ENCODE results near the gene OR2T27. TPM values are rescaled to one million over a fixed set of nuclear protein-coding genes. Genes with fewer than 3 reads are reported as not detected.
"Not testable (repeated sequence)": the region's sequence is repeated elsewhere in the genome, so short reads cannot be mapped to it uniquely, and the experiment has no call there.

Gene OR2T27
- polyA plus RNA-seq: not detected

DNA sequence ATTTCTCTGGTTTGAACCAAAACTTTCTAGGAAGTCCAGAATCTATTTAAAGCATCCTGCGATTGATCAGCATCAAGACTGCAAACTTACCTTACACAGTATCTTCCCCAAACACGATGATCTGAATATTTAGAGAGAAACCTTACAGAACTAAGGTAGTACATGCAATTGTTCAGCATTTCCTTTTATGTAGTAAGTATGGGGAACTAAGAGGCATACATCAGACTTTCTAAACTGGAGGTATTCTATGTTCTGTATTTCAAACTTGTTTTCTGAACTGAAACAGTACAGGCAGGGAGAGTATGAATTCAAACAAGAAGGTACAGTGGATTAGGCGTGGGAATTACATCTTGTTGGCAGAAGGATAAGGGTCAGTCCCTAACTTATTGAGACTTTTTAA is at the start of gene OR2T27:
Gene OR2T27 (minus strand): TSS at position 175 of the 400 bp plus-strand sequence. CDS start 4,644 bp downstream, outside the sequence.
- not testable (repeated sequence) for H3K27me3 Mint-ChIP-seq (ENCODE audit: low read depth in 3 of 3); H3K36me3 Mint-ChIP-seq; DNase-seq; H3K9me3 Mint-ChIP-seq; H3K4me1 Mint-ChIP-seq; H3K4me3 Mint-ChIP-seq; H3K27ac Mint-ChIP-seq

- no peaks in the 10 kb centered on the region for H3K4me1 Mint-ChIP-seq
- no peak overlapping the region for H3K27ac Mint-ChIP-seq
- DNase-seq: no peak
Observed at GRCh38 chr1:248704606-248705005, 49.3 kb upstream of the OR2T27 start.

GRCh38 chr1:248703674-248704073 is 48.3 kb upstream of the OR2T27 start:
- H3K4me3 Mint-ChIP-seq: no peak overlapping the region
- DNase-seq: no peak
- H3K36me3 Mint-ChIP-seq: no peaks in the 10 kb centered on the region
- H3K27me3 Mint-ChIP-seq (ENCODE audit: low read depth in 3 of 3): peaks cover 3 to 5% (median 4%) of the 10 kb centered on the region in 3 donors
- H3K9me3 Mint-ChIP-seq: no peaks in the 10 kb centered on the region
- no peak overlapping the region for H3K27ac Mint-ChIP-seq
- H3K4me1 Mint-ChIP-seq: no peaks in the 10 kb centered on the region

More at GRCh38 chr1:248704606-248705005, 49.3 kb upstream of the OR2T27 start:
- Mint-ChIP-seq H3K4me3 (no peak overlapping the region), H3K36me3 (no peaks in the 10 kb centered on the region), H3K27me3 (ENCODE audit: low read depth in 3 of 3) (peaks cover 0 to 4% (median 3%) of the 10 kb centered on the region in 3 donors), H3K9me3 (peaks cover 0 to 3% (median 0%) of the 10 kb centered on the region in 6 donors)

- no peaks in the 10 kb centered on the region for H3K4me1 Mint-ChIP-seq
- no peak within 1 kb of the TSS for H3K27ac Mint-ChIP-seq
- H3K27me3 Mint-ChIP-seq (ENCODE audit: low read depth in 3 of 3): peaks cover 3 to 6% (median 5%) of the 10 kb centered on the region in 3 donors
- H3K9me3 Mint-ChIP-seq: no peaks in the 10 kb centered on the region
- no peak for DNase-seq
- no peaks in the 10 kb centered on the region for H3K36me3 Mint-ChIP-seq
- no peak within 1 kb of the TSS for H3K4me3 Mint-ChIP-seq
Observed at GRCh38 chr1:248702714-248703113, 47.4 kb upstream of the OR2T27 start, which contains the start of gene OR14I1. OR14I1 (minus strand) TSS chr1:248702766.

- DNase-seq: no peak
- Mint-ChIP-seq H3K9me3 (no peaks in the 10 kb centered on the region), H3K4me1 (no peaks in the 10 kb centered on the region), H3K27ac (no peak overlapping the region), H3K4me3 (no peak overlapping the region), H3K27me3 (ENCODE audit: low read depth in 3 of 3) (peaks cover 2 to 5% (median 4%) of the 10 kb centered on the region in 3 donors), H3K36me3 (no peaks in the 10 kb centered on the region)
Observed at GRCh38 chr1:248699099-248699498, 43.8 kb upstream of the OR2T27 start.

DNA sequence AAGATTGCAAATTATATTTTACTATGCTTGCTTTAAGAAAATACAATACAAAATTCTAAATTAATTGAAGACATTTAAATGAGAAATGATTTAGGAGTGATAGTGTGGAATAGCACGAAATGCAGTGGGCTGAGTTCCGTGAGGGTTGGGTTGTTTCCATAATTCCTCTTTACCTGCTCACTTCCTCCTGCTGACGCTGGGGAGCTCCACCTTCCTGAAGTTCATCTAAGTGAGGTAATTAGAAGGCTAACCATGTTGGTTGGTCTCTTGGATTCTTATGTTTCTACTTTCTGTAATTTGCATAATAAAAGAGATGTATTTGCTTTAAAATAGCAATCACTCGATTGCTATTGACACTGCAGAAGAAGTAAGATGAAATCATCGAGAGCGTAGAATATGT is 42.6 kb upstream of the OR2T27 start:
- Mint-ChIP-seq H3K27ac (no peak overlapping the region), H3K9me3 (no peaks in the 10 kb centered on the region), H3K4me3 (no peak overlapping the region), H3K4me1 (no peaks in the 10 kb centered on the region), H3K36me3 (no peaks in the 10 kb centered on the region), H3K27me3 (ENCODE audit: low read depth in 3 of 3) (peaks cover 2 to 5% (median 4%) of the 10 kb centered on the region in 3 donors)
- no peak for DNase-seq

DNA sequence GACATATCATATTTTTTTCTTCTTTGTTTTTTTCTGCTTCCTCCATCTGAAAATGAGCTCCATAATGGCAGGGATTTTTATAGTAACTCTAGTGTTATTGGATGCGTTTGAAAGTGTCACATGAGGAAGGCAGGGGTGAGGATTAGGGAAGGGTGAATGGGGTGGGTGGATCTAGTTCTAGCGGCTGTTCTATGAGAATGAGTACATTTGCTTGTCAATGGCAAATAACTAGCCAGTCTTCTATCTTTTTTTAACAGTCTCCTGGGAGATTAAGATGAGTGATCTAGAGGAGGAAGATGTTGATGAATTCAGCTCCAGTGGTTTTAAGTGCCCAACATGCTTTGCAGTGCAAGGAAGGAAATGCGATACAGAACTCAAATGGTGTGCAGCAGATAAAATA is 41.4 kb upstream of the OR2T27 start:
- peaks cover 2 to 6% (median 5%) of the 10 kb centered on the region in 3 donors for H3K27me3 Mint-ChIP-seq (ENCODE audit: low read depth in 3 of 3)
- H3K4me3 Mint-ChIP-seq: no peak overlapping the region
- no peaks in the 10 kb centered on the region for H3K4me1 Mint-ChIP-seq
- no peak overlapping the region for H3K27ac Mint-ChIP-seq
- no peak for DNase-seq
- H3K9me3 Mint-ChIP-seq: peaks cover 0 to 3% (median 0%) of the 10 kb centered on the region in 6 donors
- no peaks in the 10 kb centered on the region for H3K36me3 Mint-ChIP-seq

GRCh38 chr1:248696261-248696660 is 40.9 kb upstream of the OR2T27 start:
- Mint-ChIP-seq H3K9me3 (peaks cover 0 to 3% (median 0%) of the 10 kb centered on the region in 6 donors), H3K36me3 (no peaks in the 10 kb centered on the region), H3K4me3 (no peak overlapping the region), H3K27ac (no peak overlapping the region), H3K4me1 (no peaks in the 10 kb centered on the region), H3K27me3 (ENCODE audit: low read depth in 3 of 3) (peaks cover 4 to 7% (median 5%) of the 10 kb centered on the region in 3 donors)
- peak in 1 of 3 donors; percentile 2 for DNase-seq

GRCh38 chr1:248695451-248696132 is 40.3 kb upstream of the OR2T27 start:
- no peak for DNase-seq
- no peaks in the 10 kb centered on the region for H3K4me1 Mint-ChIP-seq
- no peak overlapping the region for H3K27ac Mint-ChIP-seq
- no peak overlapping the region for H3K4me3 Mint-ChIP-seq
- no peaks in the 10 kb centered on the region for H3K36me3 Mint-ChIP-seq
- peaks cover 0 to 3% (median 0%) of the 10 kb centered on the region in 6 donors for H3K9me3 Mint-ChIP-seq
- peaks cover 5 to 13% (median 6%) of the 10 kb centered on the region in 3 donors for H3K27me3 Mint-ChIP-seq (ENCODE audit: low read depth in 3 of 3)

DNA sequence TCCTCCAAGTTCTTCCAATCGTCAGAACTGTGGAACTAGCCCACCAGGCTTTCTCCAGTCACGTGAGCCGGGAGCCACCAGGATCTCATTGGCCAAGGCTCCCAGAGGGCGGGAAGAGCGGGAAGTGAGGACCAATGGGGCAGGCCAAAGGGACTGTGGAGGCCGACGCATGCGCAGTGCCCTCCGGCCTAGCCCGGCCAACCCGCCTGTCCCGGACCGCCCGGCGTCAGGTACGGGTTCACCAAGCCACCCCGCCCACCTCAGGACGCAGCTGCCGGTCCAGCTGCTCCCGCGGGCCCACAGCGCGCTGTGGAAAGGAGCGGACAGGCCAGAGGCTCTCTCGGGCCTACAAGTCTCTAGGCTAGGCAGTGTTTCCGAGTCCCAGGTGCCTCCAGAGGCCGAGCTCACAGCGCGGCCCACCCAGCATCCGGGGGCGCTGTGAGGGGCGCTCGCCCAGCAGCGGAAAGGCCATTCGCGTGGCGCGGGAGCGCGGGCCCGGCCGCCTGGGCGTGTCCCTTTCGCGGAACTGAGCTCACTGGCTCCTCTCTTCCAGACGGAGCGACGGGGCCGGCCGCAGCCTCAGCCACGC is 36.3 kb upstream of the OR2T27 start:
- no peaks in the 10 kb centered on the region for H3K36me3 Mint-ChIP-seq
- H3K27ac Mint-ChIP-seq: no peak overlapping the region
- H3K4me3 Mint-ChIP-seq: no peak overlapping the region
- no peak for DNase-seq
- no peaks in the 10 kb centered on the region for H3K4me1 Mint-ChIP-seq
- H3K9me3 Mint-ChIP-seq: peaks cover 0 to 7% (median 0%) of the 10 kb centered on the region in 6 donors
- peaks cover 0 to 11% (median 4%) of the 10 kb centered on the region in 3 donors for H3K27me3 Mint-ChIP-seq (ENCODE audit: low read depth in 3 of 3)

- DNase-seq: no peak
- Mint-ChIP-seq H3K9me3 (peaks cover 0 to 7% (median 0%) of the 10 kb centered on the region in 6 donors), H3K27ac (no peak overlapping the region), H3K4me1 (no peaks in the 10 kb centered on the region), H3K27me3 (ENCODE audit: low read depth in 3 of 3) (peaks cover 0 to 10% (median 4%) of the 10 kb centered on the region in 3 donors), H3K36me3 (no peaks in the 10 kb centered on the region), H3K4me3 (no peak overlapping the region)
Observed at GRCh38 chr1:248688527-248689298, 33.4 kb upstream of the OR2T27 start.

DNA sequence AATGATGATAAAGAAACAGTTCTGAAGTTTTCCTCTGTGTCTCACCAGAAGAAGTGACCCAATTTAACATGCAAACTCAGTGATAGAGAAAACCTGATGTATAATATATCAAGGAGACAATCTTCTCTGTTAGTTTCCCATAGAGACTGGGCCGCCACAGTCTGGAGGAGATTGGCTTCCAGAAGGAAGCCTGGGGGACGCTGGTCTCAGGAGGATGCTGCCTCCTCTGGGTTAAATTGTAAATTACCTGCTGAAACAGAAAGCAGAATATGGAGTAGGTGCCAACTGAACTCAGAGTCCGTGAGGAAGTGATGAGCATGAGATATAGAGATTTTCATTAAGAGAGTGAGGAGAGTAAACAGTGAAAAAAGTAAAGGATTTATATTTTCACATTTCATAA is 31.5 kb upstream of the OR2T27 start:
- no peaks in the 10 kb centered on the region for H3K36me3 Mint-ChIP-seq
- H3K4me3 Mint-ChIP-seq: no peak overlapping the region
- no peak overlapping the region for H3K27ac Mint-ChIP-seq
- DNase-seq: no peak
- H3K4me1 Mint-ChIP-seq: no peaks in the 10 kb centered on the region
- peaks cover 0 to 12% (median 4%) of the 10 kb centered on the region in 3 donors for H3K27me3 Mint-ChIP-seq (ENCODE audit: low read depth in 3 of 3)
- H3K9me3 Mint-ChIP-seq: peaks cover 0 to 5% (median 0%) of the 10 kb centered on the region in 6 donors

GRCh38 chr1:248681651-248682050 is 26.3 kb upstream of the OR2T27 start:
- peaks cover 0 to 11% (median 0%) of the 10 kb centered on the region in 3 donors for H3K27me3 Mint-ChIP-seq (ENCODE audit: low read depth in 3 of 3)
- no peak for DNase-seq
- H3K36me3 Mint-ChIP-seq: no peaks in the 10 kb centered on the region
- no peak overlapping the region for H3K4me3 Mint-ChIP-seq
- no peak overlapping the region for H3K27ac Mint-ChIP-seq
- no peaks in the 10 kb centered on the region for H3K4me1 Mint-ChIP-seq
- no peaks in the 10 kb centered on the region for H3K9me3 Mint-ChIP-seq

DNA sequence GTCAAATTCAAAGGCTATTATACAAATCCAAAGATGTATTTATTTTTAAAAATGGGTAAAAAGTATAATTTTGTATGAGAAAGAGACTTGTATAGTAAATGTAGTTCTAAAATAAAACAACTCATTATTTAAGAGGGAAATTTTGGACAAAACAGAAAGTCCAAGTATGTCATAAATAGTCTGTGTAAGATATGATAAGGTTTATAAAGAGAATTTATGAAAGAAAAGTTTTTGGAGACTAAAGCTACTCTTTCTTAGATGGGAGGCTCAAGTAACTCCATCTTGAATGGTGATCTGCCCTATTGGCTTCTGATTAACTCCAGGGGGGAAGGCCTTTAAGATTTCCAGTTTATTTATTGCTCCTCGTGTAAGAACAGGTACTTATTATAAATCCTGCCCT is 14.7 kb upstream of the OR2T27 start:
- no peak overlapping the region for H3K4me3 Mint-ChIP-seq
- H3K36me3 Mint-ChIP-seq: no peaks in the 10 kb centered on the region
- no peaks in the 10 kb centered on the region for H3K4me1 Mint-ChIP-seq
- no peak for DNase-seq
- H3K27me3 Mint-ChIP-seq (ENCODE audit: low read depth in 3 of 3): peaks cover 0 to 6% (median 0%) of the 10 kb centered on the region in 3 donors
- peaks cover 0 to 8% (median 3%) of the 10 kb centered on the region in 6 donors for H3K9me3 Mint-ChIP-seq
- no peak overlapping the region for H3K27ac Mint-ChIP-seq

All from immature natural killer cell (primary cell).